B cell (primary cell): ENCODE data around the gene DCAF8L1. TPM values are rescaled to one million over a fixed set of nuclear protein-coding genes. Genes with fewer than 3 reads are reported as not detected.
"Not testable (repeated sequence)": the region's sequence is repeated elsewhere in the genome, so short reads cannot be mapped to it uniquely, and the experiment has no call there.

Source experiments
- ATAC-seq: fragments of 200-7000 bp; cut with Tn5 transposase; one replicate; pipeline ENCODE4 v1.10.0; 2021; ENCODE audit warnings: low read depth, mild to moderate bottlenecking, moderate number of reproducible peaks, moderate library complexity
- CTCF ChIA-PET: fragments of 350-600 bp; sonication (Branson Sonifier 250); formaldehyde crosslinking; loops from one replicate; lab custom pipeline; 2021; ENCODE audit warnings: antibody characterized with exemption, inconsistent platforms; lab: Charles Lee
- POLR2A ChIA-PET: fragments of 350-600 bp; sonication (Branson Sonifier 250); formaldehyde crosslinking; loops from one replicate; lab custom pipeline; 2021; ENCODE audit warnings: antibody characterized with exemption; lab: Charles Lee
- DNase-seq: peaks from one replicate; pipeline ENCODE4 v3.0.0; 2013
- H2AFZ ChIP-seq: 2 replicates; pipeline ENCODE4 v1.6.1; 2012; ENCODE audit warnings: mild to moderate bottlenecking, low read depth, low read length; ENCODE audit not compliant: insufficient read depth, poor library complexity, severe bottlenecking
- H3K27ac ChIP-seq, 2 donors: 1 replicate in 1 of 2; 2 replicates in 1 of 2; pipeline ENCODE4 v1.5.1; 2012 to 2013; ENCODE audit warnings: low read length in 2 of 2, mild to moderate bottlenecking in 2 of 2, moderate library complexity in 1 of 2
- H3K27me3 ChIP-seq, 4 experiments: fragments of 200-600 bp in 1 of 4; sonication (generic) in 1 of 4; replicated peaks in 1 of 4; 1 replicate in 2 of 4; 2 replicates in 2 of 4; pipeline versions ENCODE4 v1.6.1 to v1.7.0; 2013 to 2016; ENCODE audit warnings: low read length in 3 of 4, mild to moderate bottlenecking in 2 of 4, mixed read lengths in 1 of 4, moderate library complexity in 1 of 4; ENCODE audit not compliant: insufficient read depth in 4 of 4, control insufficient read depth in 3 of 4; ENCODE audit errors: control extremely low read depth in 1 of 4
- H3K36me3 ChIP-seq, 2 experiments: replicated peaks in 1 of 2; 1 replicate in 1 of 2; 2 replicates in 1 of 2; pipeline versions ENCODE4 v1.6.1 to v1.7.1; 2013; ENCODE audit warnings: low read length in 1 of 2; ENCODE audit not compliant: insufficient read depth in 2 of 2, control insufficient read depth in 1 of 2; ENCODE audit errors: control extremely low read depth in 1 of 2, extremely low read depth in 1 of 2
- H3K4me1 ChIP-seq, 2 donors: fragments of 200-600 bp in 1 of 2; sonication (generic) in 1 of 2; 1 replicate in 1 of 2; 2 replicates in 1 of 2; pipeline versions ENCODE4 v1.5.1 to v1.6.1; 2013 to 2017; ENCODE audit warnings: low read length in 2 of 2; ENCODE audit not compliant: control insufficient read depth in 2 of 2, insufficient read depth in 2 of 2
- H3K4me2 ChIP-seq: replicated peaks from 2 replicates; pipeline ENCODE3; 2012; ENCODE audit warnings: mild to moderate bottlenecking, low read depth, low read length; ENCODE audit not compliant: poor library complexity, severe bottlenecking
- H3K4me3 ChIP-seq, 5 experiments: fragments of 200-600 bp in 1 of 5; sonication (generic) in 1 of 5; 1 replicate in 3 of 5; 2 replicates in 2 of 5; pipeline versions ENCODE4 v1.5.1 to v1.7.0; 2011 to 2016; ENCODE audit warnings: low read length in 4 of 5, mild to moderate bottlenecking in 4 of 5, low read depth in 2 of 5, control low read depth in 1 of 5, moderate library complexity in 1 of 5; ENCODE audit not compliant: insufficient read depth in 1 of 5; ENCODE audit errors: control extremely low read depth in 1 of 5, extremely low read depth in 1 of 5
- H3K79me2 ChIP-seq: fragments of 200-600 bp; sonication (generic); one replicate; pipeline ENCODE4 v1.6.0; 2016; ENCODE audit warnings: low read length; ENCODE audit not compliant: control insufficient read depth, insufficient read depth
- H3K9ac ChIP-seq: fragments of 200-600 bp; sonication (generic); 2 replicates; pipeline ENCODE4 v1.6.1; 2017; ENCODE audit warnings: mild to moderate bottlenecking, low read length, moderate library complexity
- H3K9me3 ChIP-seq, 3 donors: one replicate each; pipeline versions ENCODE4 v1.6.1 to v1.7.1; 2013; ENCODE audit warnings: low read length in 2 of 3; ENCODE audit not compliant: control insufficient read depth in 2 of 3, insufficient read depth in 1 of 3; ENCODE audit errors: control extremely low read depth in 1 of 3
- H4K20me1 ChIP-seq: 2 replicates; pipeline ENCODE4 v1.6.0; 2012; ENCODE audit warnings: mild to moderate bottlenecking, low read length; ENCODE audit not compliant: insufficient read depth, control insufficient read depth, poor library complexity, severe bottlenecking
- H3K27ac Mint-ChIP-seq: one replicate; pipeline ENCODE4 v1.8.0; 2021; ENCODE audit warnings: mixed read lengths
- H3K27me3 Mint-ChIP-seq: one replicate; pipeline ENCODE4 v1.8.0; 2021; ENCODE audit warnings: mixed read lengths
- H3K4me1 Mint-ChIP-seq: one replicate; pipeline ENCODE4 v1.8.0; 2021; ENCODE audit warnings: mixed read lengths
- H3K4me3 Mint-ChIP-seq: one replicate; pipeline ENCODE4 v1.8.0; 2021; ENCODE audit warnings: mixed read lengths
- H3K9me3 Mint-ChIP-seq: one replicate; pipeline ENCODE4 v1.8.0; 2022; ENCODE audit warnings: mixed read lengths; ENCODE audit not compliant: insufficient read depth
- EZH2 ChIP-seq: IDR thresholded peaks from 2 replicates; pipeline ENCODE4 v1.6.1; 2012; ENCODE audit warnings: borderline replicate concordance, low read depth, mild to moderate bottlenecking, moderate library complexity, low read length; ENCODE audit not compliant: insufficient read depth, poor library complexity, severe bottlenecking
- WGBS: methylation state at CpG from one replicate; pipeline ENCODE4 v1.1.5; 2013; ENCODE audit warnings: missing lambda C conversion rate; ENCODE audit not compliant: insufficient coverage; 5-methylcytosine and 5-hydroxymethylcytosine counted together
- intact Hi-C: fragments of 100-400 bp; cut with micrococcal nuclease; formaldehyde crosslinking; loops from one replicate; pipeline ENCODE4 v1.10.0; 2022
- polyA plus RNA-seq: library from polyadenylated mRNA; depleted of rRNA; stranded (reverse); fragments of >200 nt; gene quantifications from 2 replicates; pipeline ENCODE4 v1.2.3, GENCODE V29; 2012
- total RNA-seq, 2 donors: library from RNA; stranded (reverse); fragments of 120-200 nt in 1 of 2; gene quantifications; 1 replicate in 1 of 2; 2 replicates in 1 of 2; pipeline versions ENCODE4 v1.2.3 to v1.2.4, GENCODE V29; 2013 to 2022
- TF ChIP-seq, protein P1 (sequence below): fragments of 200-600 bp; IDR thresholded peaks from one replicate; pipeline ENCODE4 v1.8.0; 2022; ENCODE audit warnings: antibody characterized with exemption, mild to moderate bottlenecking

The DCAF8L1 gene
- total and polyA plus RNA-seq, 2 donors (not counting 1 experiment from before 2014, with no cell fraction given), result not detected

DNA sequence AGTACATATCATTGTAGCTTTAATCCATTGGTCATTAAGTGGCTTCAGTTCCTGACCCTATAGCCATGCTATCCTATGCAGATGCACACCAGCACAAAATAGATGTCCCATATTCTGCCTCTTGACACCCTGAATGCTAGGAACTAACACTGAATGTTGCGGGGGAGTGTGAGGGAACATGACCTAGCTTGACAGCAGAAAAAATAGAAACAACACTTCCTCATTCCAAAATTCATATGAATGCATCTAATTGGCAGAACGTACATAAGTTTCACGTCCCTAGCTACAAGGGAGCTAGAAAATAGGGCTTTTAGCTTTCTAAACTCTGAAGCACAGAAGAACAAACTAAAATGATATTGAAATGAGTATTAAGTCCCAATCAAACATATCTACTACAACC is 14.4 kb upstream of the DCAF8L1 start:
- H4K20me1 ChIP-seq, result no peaks in the 10 kb centered on the region
- POLR2A ChIA-PET, result no interaction called here
- CTCF ChIA-PET, result no interaction called here
- H3K9ac ChIP-seq, result no peak overlapping the region
- no peaks in the 10 kb centered on the region for H3K36me3 ChIP-seq
- H2AFZ ChIP-seq, result no peak overlapping the region
- no CpG with 5 or more reads among the region's 3 CpGs for WGBS
- TF ChIP-seq, protein P1, sequence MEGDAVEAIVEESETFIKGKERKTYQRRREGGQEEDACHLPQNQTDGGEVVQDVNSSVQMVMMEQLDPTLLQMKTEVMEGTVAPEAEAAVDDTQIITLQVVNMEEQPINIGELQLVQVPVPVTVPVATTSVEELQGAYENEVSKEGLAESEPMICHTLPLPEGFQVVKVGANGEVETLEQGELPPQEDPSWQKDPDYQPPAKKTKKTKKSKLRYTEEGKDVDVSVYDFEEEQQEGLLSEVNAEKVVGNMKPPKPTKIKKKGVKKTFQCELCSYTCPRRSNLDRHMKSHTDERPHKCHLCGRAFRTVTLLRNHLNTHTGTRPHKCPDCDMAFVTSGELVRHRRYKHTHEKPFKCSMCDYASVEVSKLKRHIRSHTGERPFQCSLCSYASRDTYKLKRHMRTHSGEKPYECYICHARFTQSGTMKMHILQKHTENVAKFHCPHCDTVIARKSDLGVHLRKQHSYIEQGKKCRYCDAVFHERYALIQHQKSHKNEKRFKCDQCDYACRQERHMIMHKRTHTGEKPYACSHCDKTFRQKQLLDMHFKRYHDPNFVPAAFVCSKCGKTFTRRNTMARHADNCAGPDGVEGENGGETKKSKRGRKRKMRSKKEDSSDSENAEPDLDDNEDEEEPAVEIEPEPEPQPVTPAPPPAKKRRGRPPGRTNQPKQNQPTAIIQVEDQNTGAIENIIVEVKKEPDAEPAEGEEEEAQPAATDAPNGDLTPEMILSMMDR, result no peak
- no peak for TF ChIP-seq EZH2
- intact Hi-C loops, result no loop called here
- Mint-ChIP-seq H3K4me1 (no peaks in the 10 kb centered on the region), H3K4me3 (no peak overlapping the region), H3K27ac (no peak overlapping the region), H3K27me3 (no peaks in the 10 kb centered on the region), H3K9me3 (no peaks in the 10 kb centered on the region)
- H3K9me3 ChIP-seq, result no peaks in the 10 kb centered on the region
- H3K27me3 ChIP-seq, result no peaks in the 10 kb centered on the region
- no peak overlapping the region for H3K4me2 ChIP-seq
- no peak overlapping the region for H3K4me3 ChIP-seq
- no peak for DNase-seq
- ATAC-seq, result no peak
- no peaks in the 10 kb centered on the region for H3K4me1 ChIP-seq
- H3K27ac ChIP-seq, result no peak overlapping the region
- H3K79me2 ChIP-seq, result no peaks in the 10 kb centered on the region

DNA sequence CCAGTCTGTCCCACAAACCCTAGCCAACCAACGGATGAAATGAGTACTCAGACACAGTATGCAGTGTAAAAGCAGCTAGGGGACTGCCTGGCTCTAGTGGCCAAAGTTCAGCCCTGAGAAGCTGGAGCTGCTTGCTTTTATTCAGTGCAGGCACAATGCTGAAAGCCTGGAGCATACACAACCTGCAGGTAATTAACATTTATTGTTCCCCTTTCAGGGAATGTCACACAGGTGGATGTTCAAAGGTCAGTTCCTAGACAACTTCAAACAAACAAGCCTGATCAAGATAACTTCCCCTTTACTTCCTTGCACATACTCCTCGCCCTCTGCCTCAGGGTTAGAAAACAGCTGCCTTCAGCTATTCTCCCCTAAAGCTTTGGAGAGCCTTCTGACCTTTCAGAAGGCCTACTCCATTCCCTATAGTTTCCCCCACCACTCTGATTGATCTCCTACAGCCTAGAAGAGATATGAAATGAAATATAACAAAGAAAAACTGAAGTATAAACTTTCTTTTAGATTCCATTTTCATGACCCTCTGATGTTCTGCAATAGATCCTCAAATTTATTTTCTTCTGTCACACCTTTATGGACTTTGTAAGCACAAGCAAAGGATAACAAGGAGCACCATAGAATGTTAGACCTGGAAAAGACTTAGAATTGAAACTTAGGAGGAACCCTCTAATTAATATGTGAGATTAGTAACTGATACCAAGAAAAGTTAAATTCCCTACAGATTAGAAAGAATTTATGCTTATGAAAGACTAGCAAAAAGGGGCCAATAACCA is 6.8 kb upstream of the DCAF8L1 start:
- H3K79me2 ChIP-seq, result no peaks in the 10 kb centered on the region
- no peak for ATAC-seq
- H3K27ac ChIP-seq, result no peak overlapping the region
- no peaks in the 10 kb centered on the region for H3K9me3 Mint-ChIP-seq
- H3K27me3 ChIP-seq, result no peaks in the 10 kb centered on the region
- WGBS, result no CpG with 5 or more reads among the region's 2 CpGs
- intact Hi-C loops, result no loop called here
- no peak overlapping the region for H3K4me2 ChIP-seq
- DNase-seq, result no peak
- H3K4me1 Mint-ChIP-seq, result no peaks in the 10 kb centered on the region
- no peak overlapping the region for H3K4me3 ChIP-seq
- TF ChIP-seq, protein P1, result no peak
- H3K4me3 Mint-ChIP-seq, result no peak overlapping the region
- no peaks in the 10 kb centered on the region for H3K27me3 Mint-ChIP-seq
- no peaks in the 10 kb centered on the region for H3K36me3 ChIP-seq
- H2AFZ ChIP-seq, result no peak overlapping the region
- POLR2A ChIA-PET, result no interaction called here
- H4K20me1 ChIP-seq, result no peaks in the 10 kb centered on the region
- H3K9me3 ChIP-seq, result no peaks in the 10 kb centered on the region
- no peak overlapping the region for H3K9ac ChIP-seq
- no peak overlapping the region for H3K27ac Mint-ChIP-seq
- CTCF ChIA-PET, result no interaction called here
- no peaks in the 10 kb centered on the region for H3K4me1 ChIP-seq

DNA sequence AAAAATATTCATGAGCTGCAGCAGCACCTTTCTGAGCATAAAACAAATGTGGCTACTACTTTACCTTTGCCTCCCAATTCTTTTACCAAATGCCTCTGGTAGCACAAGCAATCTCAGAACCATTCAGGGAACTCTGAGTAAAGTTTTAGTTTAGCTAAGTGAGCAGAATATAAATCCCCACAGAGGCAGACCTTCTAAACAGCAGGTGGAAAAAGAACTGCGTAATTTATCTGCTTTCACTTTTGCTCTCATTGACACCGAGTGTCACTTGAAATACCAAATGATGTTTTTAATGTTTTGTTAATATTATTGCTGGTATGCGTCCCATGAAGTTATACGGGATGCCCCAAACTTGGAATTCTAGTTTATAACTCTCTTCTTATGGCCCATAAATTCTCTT is 4.3 kb downstream of the DCAF8L1 start:
- H3K79me2 ChIP-seq, H3K4me1 ChIP-seq, H3K27me3 ChIP-seq, H3K4me1 Mint-ChIP-seq, H3K27ac Mint-ChIP-seq, DNase-seq, H2AFZ ChIP-seq, H3K36me3 ChIP-seq, H3K9ac ChIP-seq, H3K4me3 ChIP-seq, H3K4me3 Mint-ChIP-seq, H3K27ac ChIP-seq, H4K20me1 ChIP-seq, CTCF ChIA-PET, ATAC-seq, H3K9me3 Mint-ChIP-seq, H3K4me2 ChIP-seq, intact Hi-C loops, H3K27me3 Mint-ChIP-seq, POLR2A ChIA-PET: not testable (repeated sequence)
- no CpG with 5 or more reads among the region's 4 CpGs for WGBS
- H3K9me3 ChIP-seq, result peaks cover 0 to 10% (median 0%) of the 10 kb centered on the region in 3 donors
